Large intestine (tissue), 3 donors: ENCODE results near the gene KPNA6. TPM values are rescaled to one million over a fixed set of nuclear protein-coding genes. Genes with fewer than 3 reads are reported as not detected.
A peak's percentile ranks its signal among the peaks of the same experiment; 100 is the strongest.

Experiments
- DNase-seq, 2 donors: peaks; one replicate each; pipeline versions ENCODE4 v3.0.0 to v3.0.0-alpha.2; 2013
- H3K27ac ChIP-seq: one replicate; pipeline ENCODE4 v1.5.1; 2013; ENCODE audit warnings: low read length
- H3K27me3 ChIP-seq: 2 replicates; pipeline ENCODE4 v1.6.1; 2013; ENCODE audit warnings: low read length; ENCODE audit not compliant: control insufficient read depth, insufficient read depth
- H3K36me3 ChIP-seq: 2 replicates; pipeline ENCODE4 v1.6.1; 2013; ENCODE audit warnings: low read length; ENCODE audit not compliant: control insufficient read depth, insufficient read depth
- H3K4me1 ChIP-seq: one replicate; pipeline ENCODE4 v1.6.1; 2013; ENCODE audit warnings: low read length; ENCODE audit not compliant: control insufficient read depth, insufficient read depth
- H3K4me3 ChIP-seq: one replicate; pipeline ENCODE4 v1.5.1; 2013; ENCODE audit warnings: low read length
- H3K9me3 ChIP-seq: one replicate; pipeline ENCODE4 v1.6.1; 2013; ENCODE audit warnings: mild to moderate bottlenecking, low read depth, low read length, moderate library complexity; ENCODE audit not compliant: control insufficient read depth
- WGBS: methylation state at CpG from one replicate; pipeline ENCODE4 v1.1.5; 2013; ENCODE audit warnings: low lambda C conversion rate; ENCODE audit not compliant: insufficient coverage; 5-methylcytosine and 5-hydroxymethylcytosine counted together
- polyA plus RNA-seq: library from polyadenylated mRNA; unstranded; fragments of 120-200 nt; gene quantifications from one replicate; pipeline ENCODE4 v1.2.1, GENCODE V29; 2013

Gene KPNA6
- polyA plus RNA-seq, 1 donor, result 25.3 TPM

GRCh38 chr1:32219022-32219421 is 111.2 kb downstream of the KPNA6 start:
- Histone ChIP-seq H3K36me3 (peaks cover 41% of the 10 kb centered on the region), H3K4me3 (no peak overlapping the region), H3K9me3 (no peaks in the 10 kb centered on the region), H3K4me1 (peaks cover 39% of the 10 kb centered on the region), H3K27me3 (no peaks in the 10 kb centered on the region), H3K27ac (no peak overlapping the region)
- no peak for DNase-seq
- 80% methylated on average over 1 of the region's 7 CpGs for WGBS

GRCh38 chr1:32220746-32221580 is 113.1 kb downstream of the KPNA6 start:
- Histone ChIP-seq H3K9me3 (no peaks in the 10 kb centered on the region), H3K36me3 (peaks cover 40% of the 10 kb centered on the region), H3K4me3 (peak overlapping the region; percentile 98), H3K27me3 (no peaks in the 10 kb centered on the region), H3K4me1 (peaks cover 29% of the 10 kb centered on the region), H3K27ac (no peak overlapping the region)
- no CpG with 5 or more reads among the region's 4 CpGs for WGBS
- DNase-seq, result peak in 1 of 2 donors; percentile 8

- DNase-seq, result no peak
- Histone ChIP-seq H3K36me3 (peaks cover 41% of the 10 kb centered on the region), H3K4me3 (peak overlapping the region; percentile 98), H3K27ac (peak overlapping the region; percentile 80), H3K27me3 (no peaks in the 10 kb centered on the region), H3K4me1 (peaks cover 24% of the 10 kb centered on the region), H3K9me3 (no peaks in the 10 kb centered on the region)
- no CpG with 5 or more reads among the region's 13 CpGs for WGBS
These were observed 113.7 kb downstream of the KPNA6 start for GRCh38 chr1:32221581-32221979.

- peak; percentile 91 to 93 for DNase-seq
- H3K4me1 ChIP-seq, result peaks cover 19% of the 10 kb centered on the region
- H3K27me3 ChIP-seq, result no peaks in the 10 kb centered on the region
- H3K9me3 ChIP-seq, result no peaks in the 10 kb centered on the region
- peak within 1 kb of the TSS; percentile 80 for H3K27ac ChIP-seq
- H3K4me3 ChIP-seq, result peak within 1 kb of the TSS; percentile 98
- WGBS, result no CpG with 5 or more reads among the region's 46 CpGs
- peaks cover 39% of the 10 kb centered on the region for H3K36me3 ChIP-seq
These were observed 114.3 kb downstream of the KPNA6 start, which contains the start of the genes EIF3I and TMEM234 for GRCh38 chr1:32221980-32222755. Gene EIF3I (plus strand): TSS chr1:32222407. CDS start chr1:32222442, 35 bp downstream. Gene TMEM234 (minus strand): TSS chr1:32222353. CDS start chr1:32222322, 31 bp downstream.

DNA sequence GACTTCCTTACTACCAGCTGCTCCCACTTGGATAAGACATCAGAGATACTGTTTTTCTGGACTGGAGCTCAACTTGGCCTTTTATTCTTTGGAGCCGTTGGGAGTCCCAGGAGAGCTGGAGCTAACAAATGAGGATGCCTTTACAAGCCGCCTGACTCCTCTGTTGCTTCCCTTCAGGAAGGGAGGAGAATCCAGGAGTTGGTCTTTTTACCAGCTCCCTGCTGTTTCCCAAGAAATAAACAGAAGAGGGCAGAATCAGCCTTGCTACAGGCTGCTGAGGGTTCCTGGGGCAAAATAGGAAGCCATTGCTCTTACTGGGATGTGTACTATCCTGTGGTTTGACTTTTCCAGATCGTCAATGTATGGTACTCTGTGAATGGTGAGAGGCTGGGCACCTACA is 115.8 kb downstream of the KPNA6 start:
- no peak overlapping the region for H3K4me3 ChIP-seq

GRCh38 chr1:32224285-32224684 is 116.4 kb downstream of the KPNA6 start:
- H3K27ac ChIP-seq, result no peak overlapping the region
- no peaks in the 10 kb centered on the region for H3K27me3 ChIP-seq
- no peak overlapping the region for H3K4me3 ChIP-seq
- H3K36me3 ChIP-seq, result peaks cover 47% of the 10 kb centered on the region
- DNase-seq, result no peak
- no peaks in the 10 kb centered on the region for H3K9me3 ChIP-seq
- WGBS, result no CpG with 5 or more reads among the region's 4 CpGs
- H3K4me1 ChIP-seq, result peaks cover 17% of the 10 kb centered on the region

More for the DNA sequence above, 115.8 kb downstream of the KPNA6 start:
- Histone ChIP-seq H3K27me3 (no peaks in the 10 kb centered on the region), H3K9me3 (no peaks in the 10 kb centered on the region), H3K4me1 (peaks cover 17% of the 10 kb centered on the region), H3K27ac (no peak overlapping the region), H3K36me3 (peaks cover 46% of the 10 kb centered on the region)
- WGBS, result no CpG with 5 or more reads among the region's 3 CpGs
- no peak for DNase-seq

Other genes starting within 250 kb of the KPNA6 start
- 188 TPM for gene PTP4A2, start 169.7 kb upstream of the KPNA6 start, polyA plus RNA-seq
- 130 TPM for gene KHDRBS1, start 94.2 kb upstream of the KPNA6 start, polyA plus RNA-seq
- 14.9 TPM for gene TMEM39B, start 35.1 kb upstream of the KPNA6 start, polyA plus RNA-seq
- 33.7 TPM for gene TXLNA, start 71.6 kb downstream of the KPNA6 start, polyA plus RNA-seq
- gene CCDC28B, start 92.5 kb downstream of the KPNA6 start, polyA plus RNA-seq, result 13.3 TPM
- gene IQCC, start 97.6 kb downstream of the KPNA6 start, polyA plus RNA-seq, result 5.5 TPM
- gene DCDC2B, start 101.0 kb downstream of the KPNA6 start, polyA plus RNA-seq, result 0.54 TPM
- 22.0 TPM for gene TMEM234, start 114.3 kb downstream of the KPNA6 start, polyA plus RNA-seq
- 156 TPM for gene EIF3I, start 114.4 kb downstream of the KPNA6 start, polyA plus RNA-seq
- gene FAM167B, start 139.2 kb downstream of the KPNA6 start, polyA plus RNA-seq, result 2.8 TPM
- 4.2 TPM for gene LCK, start 143.2 kb downstream of the KPNA6 start, polyA plus RNA-seq
- 153 TPM for gene HDAC1, start 184.0 kb downstream of the KPNA6 start, polyA plus RNA-seq
- 139 TPM for gene MARCKSL1, start 228.2 kb downstream of the KPNA6 start, polyA plus RNA-seq